B cell (primary cell): ENCODE data around the gene LRRC3. TPM values are rescaled to one million over a fixed set of nuclear protein-coding genes. Genes with fewer than 3 reads are reported as not detected.

Experiments used
- ATAC-seq: fragments of 200-7000 bp; cut with Tn5 transposase; one replicate; pipeline ENCODE4 v1.10.0; 2021; ENCODE audit warnings: low read depth, mild to moderate bottlenecking, moderate number of reproducible peaks, moderate library complexity
- CTCF ChIA-PET: fragments of 350-600 bp; sonication (Branson Sonifier 250); formaldehyde crosslinking; loops from one replicate; lab custom pipeline; 2021; ENCODE audit warnings: antibody characterized with exemption, inconsistent platforms; lab: Charles Lee
- POLR2A ChIA-PET: fragments of 350-600 bp; sonication (Branson Sonifier 250); formaldehyde crosslinking; loops from one replicate; lab custom pipeline; 2021; ENCODE audit warnings: antibody characterized with exemption; lab: Charles Lee
- DNase-seq: peaks from one replicate; pipeline ENCODE4 v3.0.0; 2013
- H2AFZ ChIP-seq: 2 replicates; pipeline ENCODE4 v1.6.1; 2012; ENCODE audit warnings: mild to moderate bottlenecking, low read depth, low read length; ENCODE audit not compliant: insufficient read depth, poor library complexity, severe bottlenecking
- H3K27ac ChIP-seq, 2 donors: 1 replicate in 1 of 2; 2 replicates in 1 of 2; pipeline ENCODE4 v1.5.1; 2012 to 2013; ENCODE audit warnings: low read length in 2 of 2, mild to moderate bottlenecking in 2 of 2, moderate library complexity in 1 of 2
- H3K27me3 ChIP-seq, 4 experiments: fragments of 200-600 bp in 1 of 4; sonication (generic) in 1 of 4; replicated peaks in 1 of 4; 1 replicate in 2 of 4; 2 replicates in 2 of 4; pipeline versions ENCODE4 v1.6.1 to v1.7.0; 2013 to 2016; ENCODE audit warnings: low read length in 3 of 4, mild to moderate bottlenecking in 2 of 4, mixed read lengths in 1 of 4, moderate library complexity in 1 of 4; ENCODE audit not compliant: insufficient read depth in 4 of 4, control insufficient read depth in 3 of 4; ENCODE audit errors: control extremely low read depth in 1 of 4
- H3K36me3 ChIP-seq, 2 experiments: replicated peaks in 1 of 2; 1 replicate in 1 of 2; 2 replicates in 1 of 2; pipeline versions ENCODE4 v1.6.1 to v1.7.1; 2013; ENCODE audit warnings: low read length in 1 of 2; ENCODE audit not compliant: insufficient read depth in 2 of 2, control insufficient read depth in 1 of 2; ENCODE audit errors: control extremely low read depth in 1 of 2, extremely low read depth in 1 of 2
- H3K4me1 ChIP-seq, 2 donors: fragments of 200-600 bp in 1 of 2; sonication (generic) in 1 of 2; 1 replicate in 1 of 2; 2 replicates in 1 of 2; pipeline versions ENCODE4 v1.5.1 to v1.6.1; 2013 to 2017; ENCODE audit warnings: low read length in 2 of 2; ENCODE audit not compliant: control insufficient read depth in 2 of 2, insufficient read depth in 2 of 2
- H3K4me2 ChIP-seq: replicated peaks from 2 replicates; pipeline ENCODE3; 2012; ENCODE audit warnings: mild to moderate bottlenecking, low read depth, low read length; ENCODE audit not compliant: poor library complexity, severe bottlenecking
- H3K4me3 ChIP-seq, 5 experiments: fragments of 200-600 bp in 1 of 5; sonication (generic) in 1 of 5; 1 replicate in 3 of 5; 2 replicates in 2 of 5; pipeline versions ENCODE4 v1.5.1 to v1.7.0; 2011 to 2016; ENCODE audit warnings: low read length in 4 of 5, mild to moderate bottlenecking in 4 of 5, low read depth in 2 of 5, control low read depth in 1 of 5, moderate library complexity in 1 of 5; ENCODE audit not compliant: insufficient read depth in 1 of 5; ENCODE audit errors: control extremely low read depth in 1 of 5, extremely low read depth in 1 of 5
- H3K79me2 ChIP-seq: fragments of 200-600 bp; sonication (generic); one replicate; pipeline ENCODE4 v1.6.0; 2016; ENCODE audit warnings: low read length; ENCODE audit not compliant: control insufficient read depth, insufficient read depth
- H3K9ac ChIP-seq: fragments of 200-600 bp; sonication (generic); 2 replicates; pipeline ENCODE4 v1.6.1; 2017; ENCODE audit warnings: mild to moderate bottlenecking, low read length, moderate library complexity
- H3K9me3 ChIP-seq, 3 donors: one replicate each; pipeline versions ENCODE4 v1.6.1 to v1.7.1; 2013; ENCODE audit warnings: low read length in 2 of 3; ENCODE audit not compliant: control insufficient read depth in 2 of 3, insufficient read depth in 1 of 3; ENCODE audit errors: control extremely low read depth in 1 of 3
- H4K20me1 ChIP-seq: 2 replicates; pipeline ENCODE4 v1.6.0; 2012; ENCODE audit warnings: mild to moderate bottlenecking, low read length; ENCODE audit not compliant: insufficient read depth, control insufficient read depth, poor library complexity, severe bottlenecking
- H3K27ac Mint-ChIP-seq: one replicate; pipeline ENCODE4 v1.8.0; 2021; ENCODE audit warnings: mixed read lengths
- H3K27me3 Mint-ChIP-seq: one replicate; pipeline ENCODE4 v1.8.0; 2021; ENCODE audit warnings: mixed read lengths
- H3K4me1 Mint-ChIP-seq: one replicate; pipeline ENCODE4 v1.8.0; 2021; ENCODE audit warnings: mixed read lengths
- H3K4me3 Mint-ChIP-seq: one replicate; pipeline ENCODE4 v1.8.0; 2021; ENCODE audit warnings: mixed read lengths
- H3K9me3 Mint-ChIP-seq: one replicate; pipeline ENCODE4 v1.8.0; 2022; ENCODE audit warnings: mixed read lengths; ENCODE audit not compliant: insufficient read depth
- EZH2 ChIP-seq: IDR thresholded peaks from 2 replicates; pipeline ENCODE4 v1.6.1; 2012; ENCODE audit warnings: borderline replicate concordance, low read depth, mild to moderate bottlenecking, moderate library complexity, low read length; ENCODE audit not compliant: insufficient read depth, poor library complexity, severe bottlenecking
- WGBS: methylation state at CpG from one replicate; pipeline ENCODE4 v1.1.5; 2013; ENCODE audit warnings: missing lambda C conversion rate; ENCODE audit not compliant: insufficient coverage; 5-methylcytosine and 5-hydroxymethylcytosine counted together
- intact Hi-C: fragments of 100-400 bp; cut with micrococcal nuclease; formaldehyde crosslinking; loops from one replicate; pipeline ENCODE4 v1.10.0; 2022
- polyA plus RNA-seq: library from polyadenylated mRNA; depleted of rRNA; stranded (reverse); fragments of >200 nt; gene quantifications from 2 replicates; pipeline ENCODE4 v1.2.3, GENCODE V29; 2012
- total RNA-seq, 2 donors: library from RNA; stranded (reverse); fragments of 120-200 nt in 1 of 2; gene quantifications; 1 replicate in 1 of 2; 2 replicates in 1 of 2; pipeline versions ENCODE4 v1.2.3 to v1.2.4, GENCODE V29; 2013 to 2022
- TF ChIP-seq, protein P1 (sequence below): fragments of 200-600 bp; IDR thresholded peaks from one replicate; pipeline ENCODE4 v1.8.0; 2022; ENCODE audit warnings: antibody characterized with exemption, mild to moderate bottlenecking

Gene LRRC3
- total and polyA plus RNA-seq, 2 donors (not counting 1 experiment from before 2014, with no cell fraction given): 0.46 to 3.3 TPM

DNA sequence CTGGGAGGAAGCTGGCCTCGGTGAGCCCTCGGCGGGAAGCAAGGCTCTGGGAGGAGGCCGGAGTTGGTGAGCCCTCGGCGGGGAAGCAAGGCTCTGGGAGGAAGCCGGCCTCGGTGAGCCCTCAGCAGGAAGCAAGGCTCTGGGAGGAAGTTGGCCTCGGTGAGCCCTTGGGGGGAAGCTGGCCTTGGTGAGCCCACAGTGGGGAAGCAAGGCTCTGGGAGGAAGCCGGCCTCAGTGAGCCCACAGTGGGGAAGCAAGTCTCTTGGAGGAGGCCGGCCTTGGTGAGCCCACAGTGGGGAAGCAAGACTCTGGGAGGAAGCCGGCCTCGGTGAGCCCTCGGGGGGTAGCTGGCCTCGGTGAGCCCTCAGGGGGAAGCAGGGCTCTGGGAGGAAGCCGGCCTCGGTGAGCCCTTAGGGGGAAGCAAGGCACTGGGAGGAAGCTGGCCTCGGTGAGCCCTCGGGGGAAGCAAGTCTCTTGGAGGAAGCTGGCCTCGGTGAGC is 48.6 kb downstream of the LRRC3 start:
- Histone ChIP-seq H3K27ac (peak overlapping the region in 1 of 2 donors; percentile 46), H3K4me3 (no peak overlapping the region), H4K20me1 (no peaks in the 10 kb centered on the region), H3K27me3 (peaks cover 0 to 6% (median 0%) of the 10 kb centered on the region in 4 experiments), H2AFZ (peak overlapping the region; percentile 65), H3K36me3 (no peaks in the 10 kb centered on the region), H3K9me3 (no peaks in the 10 kb centered on the region), H3K9ac (no peak overlapping the region), H3K79me2 (no peaks in the 10 kb centered on the region), H3K4me1 (peaks cover 6 to 12% of the 10 kb centered on the region in 2 donors), H3K4me2 (no peak overlapping the region)
- CTCF ChIA-PET: no interaction called here
- peaks cover 6% of the 10 kb centered on the region for H3K27me3 Mint-ChIP-seq
- H3K4me3 Mint-ChIP-seq: no peak overlapping the region
- DNase-seq: peak; percentile 29
- intact Hi-C loops: no loop called here
- H3K27ac Mint-ChIP-seq: no peak overlapping the region
- H3K4me1 Mint-ChIP-seq: peaks cover 3% of the 10 kb centered on the region
- POLR2A ChIA-PET: interaction anchor here (0.9 kb wide), 1 partner anchor 666 kb away, joined by 3 read pairs; no protein-coding TSS in a partner anchor
- H3K9me3 Mint-ChIP-seq: no peaks in the 10 kb centered on the region
- no peak for ATAC-seq
- 14% methylated on average over 20 of the region's 20 CpGs for WGBS
- TF ChIP-seq, protein P1, sequence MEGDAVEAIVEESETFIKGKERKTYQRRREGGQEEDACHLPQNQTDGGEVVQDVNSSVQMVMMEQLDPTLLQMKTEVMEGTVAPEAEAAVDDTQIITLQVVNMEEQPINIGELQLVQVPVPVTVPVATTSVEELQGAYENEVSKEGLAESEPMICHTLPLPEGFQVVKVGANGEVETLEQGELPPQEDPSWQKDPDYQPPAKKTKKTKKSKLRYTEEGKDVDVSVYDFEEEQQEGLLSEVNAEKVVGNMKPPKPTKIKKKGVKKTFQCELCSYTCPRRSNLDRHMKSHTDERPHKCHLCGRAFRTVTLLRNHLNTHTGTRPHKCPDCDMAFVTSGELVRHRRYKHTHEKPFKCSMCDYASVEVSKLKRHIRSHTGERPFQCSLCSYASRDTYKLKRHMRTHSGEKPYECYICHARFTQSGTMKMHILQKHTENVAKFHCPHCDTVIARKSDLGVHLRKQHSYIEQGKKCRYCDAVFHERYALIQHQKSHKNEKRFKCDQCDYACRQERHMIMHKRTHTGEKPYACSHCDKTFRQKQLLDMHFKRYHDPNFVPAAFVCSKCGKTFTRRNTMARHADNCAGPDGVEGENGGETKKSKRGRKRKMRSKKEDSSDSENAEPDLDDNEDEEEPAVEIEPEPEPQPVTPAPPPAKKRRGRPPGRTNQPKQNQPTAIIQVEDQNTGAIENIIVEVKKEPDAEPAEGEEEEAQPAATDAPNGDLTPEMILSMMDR: no peak
- TF ChIP-seq EZH2: no peak

DNA sequence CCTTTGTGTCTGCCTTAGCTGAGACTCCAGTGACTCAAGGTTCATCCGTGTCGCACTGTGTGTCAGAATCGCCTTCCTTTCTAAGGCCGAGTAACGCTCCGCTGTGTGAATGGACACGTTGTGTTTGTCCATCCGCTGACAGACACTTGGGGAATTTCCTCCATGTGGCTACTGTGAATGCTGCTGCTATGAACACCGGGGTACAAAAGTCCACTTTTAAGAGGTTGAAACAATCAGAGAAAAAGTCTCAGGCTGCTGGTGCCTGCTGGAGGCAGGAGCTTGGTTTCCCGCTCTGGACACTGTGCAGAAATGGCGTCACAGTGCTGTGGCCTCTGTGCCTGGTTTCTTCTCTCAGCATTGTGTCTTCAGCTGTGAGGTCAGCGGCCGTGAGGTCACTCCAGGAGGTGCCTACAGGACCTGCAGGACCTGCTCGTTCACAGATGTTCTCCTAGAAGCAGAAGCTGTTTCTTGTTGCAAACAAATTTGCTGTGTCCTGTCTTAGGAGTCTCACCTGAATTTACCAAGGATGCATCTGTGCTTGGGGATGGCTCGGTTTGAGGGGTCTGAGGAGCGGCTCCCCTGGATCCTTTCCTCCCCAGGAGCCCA is 50.5 kb downstream of the LRRC3 start:
- H3K79me2 ChIP-seq: no peaks in the 10 kb centered on the region
- no peak overlapping the region for H3K27ac Mint-ChIP-seq
- peaks cover 0 to 9% (median 4%) of the 10 kb centered on the region in 4 experiments for H3K27me3 ChIP-seq
- H2AFZ ChIP-seq: no peak overlapping the region
- H3K4me1 Mint-ChIP-seq: peaks cover 7% of the 10 kb centered on the region
- H3K4me3 ChIP-seq: no peak overlapping the region
- H3K9me3 ChIP-seq: peaks cover 0 to 3% (median 0%) of the 10 kb centered on the region in 3 donors
- TF ChIP-seq, protein P1: no peak
- TF ChIP-seq EZH2: no peak
- peaks cover 10% of the 10 kb centered on the region for H3K27me3 Mint-ChIP-seq
- H3K9ac ChIP-seq: no peak overlapping the region
- ChIA-PET CTCF (interaction anchor here (1.2 kb wide), 1 partner anchor 288 kb away, joined by 4 read pairs; no protein-coding TSS in a partner anchor), POLR2A (no interaction called here)
- H3K4me2 ChIP-seq: no peak overlapping the region
- H3K9me3 Mint-ChIP-seq: no peaks in the 10 kb centered on the region
- ATAC-seq (no peak), DNase-seq (no peak)
- peaks cover 12 to 20% of the 10 kb centered on the region in 2 donors for H3K4me1 ChIP-seq
- intact Hi-C loops: no loop called here
- H4K20me1 ChIP-seq: no peaks in the 10 kb centered on the region
- no peak overlapping the region for H3K27ac ChIP-seq
- H3K4me3 Mint-ChIP-seq: no peak overlapping the region
- WGBS: 90% methylated on average over 16 of the region's 16 CpGs
- H3K36me3 ChIP-seq: no peaks in the 10 kb centered on the region
